Epithelial cell of prostate (primary cell): ENCODE measurements around the gene MYH14.

Source experiments
- DNase-seq: peaks from one replicate; pipeline ENCODE4 v3.0.0-alpha.2; 2011; ENCODE audit warnings: low read depth, low spot score
- H3K27ac ChIP-seq: fragments of 450-650 bp; 2 replicates; pipeline ENCODE4 v1.5.1; 2017; ENCODE audit warnings: mild to moderate bottlenecking

The MYH14 gene

DNA sequence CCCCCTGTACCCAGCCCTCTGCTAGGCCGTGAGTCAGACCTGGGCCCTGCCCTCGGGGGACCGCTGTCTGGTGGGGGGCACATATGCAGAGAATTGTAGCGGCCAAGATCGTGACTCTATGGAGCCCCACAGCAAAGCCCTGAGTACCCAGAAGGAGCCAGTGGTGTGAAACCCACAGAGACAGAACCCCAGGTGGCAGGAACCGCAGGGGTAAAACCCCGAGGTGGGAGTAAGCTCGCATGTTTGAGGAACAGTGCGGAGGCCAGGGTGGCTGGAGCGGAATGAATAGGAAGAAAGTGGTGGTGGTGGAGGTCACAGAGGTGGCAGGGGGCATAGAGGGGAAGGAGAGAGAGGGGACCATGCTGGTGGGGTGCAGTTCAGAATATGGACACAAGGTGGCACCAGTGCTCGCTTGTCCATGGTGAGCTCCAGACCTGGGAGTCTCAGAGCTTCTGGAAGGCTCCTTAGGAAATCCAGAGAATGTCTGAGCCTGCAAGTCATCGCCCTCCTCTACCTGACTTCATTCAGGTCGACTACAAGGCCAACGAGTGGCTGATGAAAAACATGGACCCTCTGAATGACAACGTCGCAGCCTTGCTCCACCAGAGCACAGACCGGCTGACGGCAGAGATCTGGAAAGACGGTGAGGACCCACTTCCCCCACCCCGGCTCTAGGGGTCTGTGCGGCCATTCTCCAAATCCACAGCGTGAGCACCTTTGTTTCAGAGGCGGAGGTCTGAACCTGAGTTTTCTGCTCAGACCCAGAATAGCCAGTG, 48.9 kb downstream of the MYH14 start:
- no peak for DNase-seq
- no peak overlapping the region for H3K27ac ChIP-seq

DNA sequence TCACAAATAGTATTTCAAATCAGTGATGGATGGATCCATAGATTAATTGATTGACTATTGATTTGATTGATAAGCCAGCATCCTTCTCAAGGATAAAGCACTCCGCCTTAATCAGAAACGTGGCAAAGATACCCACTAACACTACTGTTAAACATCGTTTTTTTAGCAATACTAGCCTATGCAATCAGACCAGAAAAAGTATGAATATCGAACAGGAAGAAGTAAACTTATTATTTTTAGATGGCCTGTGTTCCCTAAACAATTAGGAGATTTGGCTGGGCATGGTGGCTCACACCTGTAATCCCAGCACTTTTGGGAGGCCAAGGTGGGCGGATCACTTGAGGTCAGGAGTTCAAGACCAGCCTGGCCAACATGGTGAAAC, 49.5 kb downstream of the MYH14 start:
- no peak for DNase-seq
- no peak overlapping the region for H3K27ac ChIP-seq

DNA sequence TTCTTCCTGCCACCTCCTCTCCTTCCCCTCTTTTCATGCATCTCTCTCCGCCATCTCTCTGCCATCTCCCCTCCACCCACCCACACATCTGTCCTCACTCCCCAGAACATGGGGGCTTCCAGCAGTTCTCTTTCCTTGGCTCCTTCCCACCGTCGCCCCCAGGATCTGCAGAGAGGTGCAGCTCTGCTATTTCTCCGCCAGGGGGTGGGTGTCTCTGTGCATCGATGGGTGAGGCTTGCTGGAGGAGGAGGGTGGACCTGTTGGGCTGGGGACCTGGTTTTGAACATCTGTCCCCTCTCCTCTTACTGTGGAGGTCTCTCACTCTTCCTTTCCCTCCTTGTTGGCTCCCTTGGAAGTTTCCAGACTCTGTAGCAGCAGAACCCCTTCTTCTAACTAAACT, 51.7 kb downstream of the MYH14 start:
- DNase-seq = no peak
- H3K27ac ChIP-seq = no peak overlapping the region

DNA sequence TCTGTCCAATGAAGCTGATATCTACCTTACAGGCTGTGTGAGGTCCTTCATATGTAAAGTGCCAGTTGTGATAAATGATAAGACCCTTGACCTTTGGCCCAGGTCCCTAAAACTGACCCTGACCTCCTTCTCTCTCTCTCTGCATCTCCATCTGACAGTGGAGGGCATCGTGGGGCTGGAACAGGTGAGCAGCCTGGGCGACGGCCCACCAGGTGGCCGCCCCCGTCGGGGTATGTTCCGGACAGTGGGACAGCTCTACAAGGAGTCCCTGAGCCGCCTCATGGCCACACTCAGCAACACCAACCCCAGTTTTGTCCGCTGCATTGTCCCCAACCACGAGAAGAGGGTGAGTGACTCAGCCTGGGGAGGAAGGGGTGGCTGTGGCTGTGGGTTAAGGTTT, 53.7 kb downstream of the MYH14 start:
- H3K27ac ChIP-seq = no peak overlapping the region
- no peak for DNase-seq

DNA sequence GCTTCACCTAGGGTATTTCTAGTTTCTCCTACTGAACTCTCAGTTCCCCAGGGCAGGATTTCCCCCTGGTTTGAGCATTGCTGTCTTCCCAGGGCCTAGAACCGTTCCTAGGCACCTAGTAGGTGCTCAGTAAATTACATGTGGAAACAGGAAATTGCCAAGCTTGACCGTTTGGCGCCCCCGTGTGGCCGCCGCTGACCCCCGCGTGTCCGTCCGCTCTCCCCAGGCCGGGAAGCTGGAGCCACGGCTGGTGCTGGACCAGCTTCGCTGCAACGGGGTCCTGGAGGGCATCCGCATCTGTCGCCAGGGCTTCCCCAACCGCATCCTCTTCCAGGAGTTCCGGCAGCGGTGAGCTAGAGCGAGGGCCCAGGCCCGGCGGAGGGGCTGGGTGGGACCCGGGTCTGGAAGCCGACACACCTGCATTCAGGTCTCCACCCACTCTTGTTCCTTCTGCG, 55.5 kb downstream of the MYH14 start:
- no peak for DNase-seq
- no peak overlapping the region for H3K27ac ChIP-seq

DNA sequence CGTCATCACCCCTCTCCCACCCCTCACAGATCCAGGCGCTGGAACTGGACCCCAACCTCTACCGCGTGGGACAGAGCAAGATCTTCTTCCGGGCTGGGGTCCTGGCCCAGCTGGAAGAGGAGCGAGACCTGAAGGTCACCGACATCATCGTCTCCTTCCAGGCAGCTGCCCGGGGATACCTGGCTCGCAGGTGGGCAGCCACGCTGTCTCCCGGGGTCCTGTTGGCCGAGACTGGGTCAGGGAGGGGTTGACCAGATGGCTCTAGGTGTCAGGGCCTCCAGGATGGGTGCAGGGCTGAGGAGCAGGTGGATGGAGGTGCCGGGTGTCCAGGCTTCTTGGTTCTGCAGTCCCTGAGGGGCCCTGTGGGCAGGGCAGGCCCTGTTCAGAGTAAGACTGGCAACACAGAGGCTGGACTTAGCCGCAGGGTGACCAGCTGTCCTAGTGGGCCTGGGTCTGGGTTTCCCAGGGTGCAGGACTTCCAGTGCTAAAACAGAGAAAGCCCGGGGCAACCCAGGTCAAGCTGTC, 58.1 kb downstream of the MYH14 start:
- no peak for DNase-seq
- H3K27ac ChIP-seq = no peak overlapping the region

DNA sequence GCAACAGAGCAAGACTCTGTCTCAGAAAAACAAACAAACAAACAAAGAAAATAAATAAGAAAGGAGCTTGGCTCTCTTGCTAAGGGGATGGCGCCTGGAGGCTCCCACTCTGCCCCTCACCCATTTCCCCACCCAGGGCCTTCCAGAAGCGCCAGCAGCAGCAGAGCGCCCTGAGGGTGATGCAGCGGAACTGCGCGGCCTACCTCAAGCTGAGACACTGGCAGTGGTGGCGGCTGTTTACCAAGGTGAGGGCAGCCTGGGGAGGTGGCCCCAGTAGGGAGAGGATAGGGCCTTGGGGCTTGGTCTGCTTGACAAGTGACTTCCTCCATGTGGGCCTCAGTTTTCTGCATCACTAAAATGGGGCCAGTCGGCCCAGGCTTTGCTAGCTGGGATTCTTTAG, 59.8 kb downstream of the MYH14 start:
- DNase-seq = no peak
- H3K27ac ChIP-seq = no peak overlapping the region

DNA sequence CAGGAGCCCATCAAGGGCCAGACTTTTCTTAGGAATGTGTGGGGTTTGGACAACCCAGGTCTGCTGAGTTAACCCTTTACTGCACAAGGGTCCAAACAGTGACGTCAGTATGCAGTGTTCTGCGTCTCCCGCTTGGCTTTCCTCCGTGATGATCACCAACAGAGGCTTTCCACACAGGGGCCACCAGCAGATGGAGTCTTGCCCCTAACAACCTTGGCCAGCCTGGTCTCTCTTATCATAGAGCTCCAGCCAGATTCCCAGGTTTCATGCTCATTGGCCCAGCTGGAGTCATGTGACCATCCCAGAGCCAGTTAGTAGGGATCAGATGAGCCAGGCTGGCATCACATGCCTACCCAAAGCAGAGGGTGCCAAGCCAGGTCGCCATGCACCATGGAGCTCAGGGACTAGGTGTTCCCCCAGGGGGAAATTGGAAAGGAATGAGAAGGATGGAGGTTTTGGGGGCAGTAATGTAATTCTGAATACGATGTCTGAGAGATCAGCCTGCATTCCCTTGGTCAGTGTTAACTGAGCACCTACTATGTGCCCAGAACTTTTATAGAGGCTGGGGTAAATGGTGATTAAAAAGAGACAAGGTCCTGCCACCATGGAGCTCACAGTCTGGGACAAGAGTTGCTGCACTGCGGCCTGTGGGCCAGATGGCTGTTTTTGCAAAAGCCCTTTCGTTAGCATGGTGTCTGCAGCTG, 61.2 kb downstream of the MYH14 start:
- no peak for DNase-seq
- no peak overlapping the region for H3K27ac ChIP-seq

DNA sequence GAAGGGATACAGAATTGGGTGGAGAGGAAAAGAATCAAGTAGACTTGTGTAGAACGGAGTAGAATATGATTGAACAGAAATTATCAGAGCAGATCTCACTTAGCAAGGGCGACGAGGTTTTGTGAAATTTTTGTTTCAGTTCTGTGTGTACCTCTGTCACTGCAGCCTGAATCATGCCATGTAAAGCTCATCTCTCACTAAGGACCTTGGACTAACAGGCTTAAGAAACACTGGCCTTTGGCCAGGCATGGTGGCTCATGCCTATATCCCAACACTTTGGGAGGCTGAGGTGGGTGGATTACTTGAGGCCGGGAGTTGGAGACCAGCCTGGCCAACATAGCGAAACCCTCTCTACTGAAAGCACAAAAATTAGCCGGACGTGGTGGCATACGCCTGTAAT, 62.6 kb downstream of the MYH14 start:
- no peak for DNase-seq
- no peak overlapping the region for H3K27ac ChIP-seq

DNA sequence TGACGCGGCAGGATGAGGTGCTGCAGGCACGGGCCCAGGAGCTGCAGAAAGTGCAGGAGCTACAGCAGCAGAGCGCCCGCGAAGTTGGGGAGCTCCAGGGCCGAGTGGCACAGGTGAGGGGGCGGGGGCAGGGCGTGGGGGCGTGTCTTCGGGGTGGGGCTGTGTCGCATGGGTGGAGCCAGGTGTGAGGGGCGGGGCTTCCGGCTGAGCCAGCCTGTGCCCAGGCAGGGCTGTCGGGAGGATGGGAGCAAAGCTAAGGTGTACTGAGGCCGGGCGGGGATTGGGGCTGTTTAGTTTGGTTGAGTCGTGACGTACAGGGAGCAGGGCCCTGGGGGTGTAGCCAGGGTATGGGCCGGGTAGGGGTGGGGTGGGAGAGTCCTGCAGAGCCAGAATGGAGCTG, 63.5 kb downstream of the MYH14 start:
- DNase-seq = no peak
- H3K27ac ChIP-seq = no peak overlapping the region

DNA sequence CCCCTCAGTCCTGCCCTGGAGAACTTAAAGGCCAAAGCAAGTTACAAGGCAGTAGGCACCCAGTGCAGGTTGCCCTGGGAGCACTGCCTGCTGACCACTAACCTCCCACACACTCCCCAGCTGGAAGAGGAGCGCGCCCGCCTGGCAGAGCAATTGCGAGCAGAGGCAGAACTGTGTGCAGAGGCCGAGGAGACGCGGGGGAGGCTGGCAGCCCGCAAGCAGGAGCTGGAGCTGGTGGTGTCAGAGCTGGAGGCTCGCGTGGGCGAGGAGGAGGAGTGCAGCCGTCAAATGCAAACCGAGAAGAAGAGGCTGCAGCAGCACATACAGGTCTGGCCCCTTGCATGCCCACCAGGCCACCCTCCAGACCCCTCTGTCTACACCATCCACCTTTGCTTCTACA, 64.6 kb downstream of the MYH14 start:
- H3K27ac ChIP-seq = no peak overlapping the region
- DNase-seq = no peak

DNA sequence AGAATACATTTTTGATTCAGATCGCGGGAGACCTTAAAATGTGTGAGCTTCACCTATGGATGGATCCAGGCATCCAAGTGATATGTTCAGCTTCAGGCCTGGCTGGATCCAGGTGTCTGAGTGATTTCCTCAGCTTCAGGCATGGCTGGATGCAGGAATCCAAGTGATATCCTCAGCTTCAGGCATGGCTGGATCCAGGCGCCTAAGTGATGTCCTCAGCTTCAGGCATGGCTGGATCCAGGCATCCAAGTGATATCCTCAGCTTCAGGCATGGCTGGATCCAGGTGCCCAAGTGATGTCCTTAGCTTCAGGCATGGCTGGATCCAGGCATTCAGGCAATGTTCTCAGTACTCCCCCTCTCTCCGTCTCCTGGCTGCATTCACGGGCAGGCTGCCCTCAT, 65.1 kb downstream of the MYH14 start:
- no peak for DNase-seq

DNA sequence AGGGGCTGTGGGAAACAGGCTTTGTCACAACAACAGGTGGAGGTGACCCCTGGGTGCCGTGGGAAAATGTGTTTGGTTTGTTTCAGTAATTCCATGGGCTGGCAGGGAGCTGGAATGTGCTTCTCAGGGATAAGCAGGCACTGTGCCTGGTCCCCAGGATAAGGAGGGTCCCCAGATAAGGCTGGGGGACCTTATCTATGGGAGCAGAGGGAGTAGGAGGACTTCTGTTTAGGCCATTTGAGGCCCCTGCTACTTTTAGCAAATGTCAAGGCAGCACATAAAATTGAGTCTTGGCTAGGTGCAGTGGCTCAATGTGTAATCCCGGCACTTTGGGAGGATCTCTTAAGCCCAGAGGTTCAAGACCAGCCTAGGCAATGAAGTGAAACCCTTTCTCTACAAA, 66.2 kb downstream of the MYH14 start:
- no peak overlapping the region for H3K27ac ChIP-seq
- no peak for DNase-seq

More for the DNA sequence above, 65.1 kb downstream of the MYH14 start:
- no peak overlapping the region for H3K27ac ChIP-seq

DNA sequence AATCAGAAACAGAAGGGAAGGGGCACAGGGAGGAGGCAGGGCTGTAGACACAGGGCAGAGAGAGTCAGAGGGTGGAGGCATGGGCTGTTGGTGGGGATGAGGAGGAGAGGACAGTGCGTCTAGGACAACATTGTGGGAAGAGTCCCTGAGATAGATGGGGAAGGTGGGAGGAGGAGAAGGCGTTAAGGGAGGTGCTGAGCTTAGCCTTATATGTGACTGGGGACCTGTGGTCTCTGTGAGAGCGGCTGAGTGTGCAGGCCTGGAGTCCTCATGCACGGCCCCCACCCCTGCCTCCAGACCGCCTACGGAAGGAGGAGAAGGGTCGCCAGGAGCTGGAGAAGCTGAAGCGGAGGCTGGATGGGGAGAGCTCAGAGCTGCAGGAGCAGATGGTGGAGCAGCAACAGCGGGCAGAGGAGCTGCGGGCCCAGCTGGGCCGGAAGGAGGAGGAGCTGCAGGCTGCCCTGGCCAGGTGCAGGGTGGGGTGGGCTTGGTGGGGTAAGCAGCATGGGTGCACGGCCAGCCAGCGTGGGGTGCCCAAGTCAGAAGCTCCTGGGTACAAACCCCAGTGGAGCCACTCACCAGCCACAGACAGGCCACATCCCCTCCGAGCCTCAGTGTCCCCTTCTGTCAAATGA, 69.0 kb downstream of the MYH14 start:
- no peak overlapping the region for H3K27ac ChIP-seq
- DNase-seq = no peak

DNA sequence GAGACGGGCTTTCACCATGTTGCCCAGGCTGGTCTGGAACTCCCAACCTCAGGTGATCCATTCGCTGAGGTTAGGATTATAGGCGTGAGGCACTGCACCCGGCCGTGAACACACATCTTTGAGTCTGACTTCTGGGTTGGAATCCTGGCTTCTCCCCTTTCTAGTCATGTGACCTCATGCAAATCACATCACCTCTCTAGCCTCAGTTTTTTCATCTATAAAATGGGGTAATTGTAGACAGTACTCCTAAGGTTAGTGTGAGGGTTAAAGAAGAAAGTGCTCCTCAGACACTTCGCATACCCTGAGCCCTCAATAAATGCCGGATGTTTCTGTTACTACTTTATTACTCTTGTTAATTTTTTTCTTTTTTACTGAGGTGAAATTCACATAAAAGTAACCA, 70.4 kb downstream of the MYH14 start:
- no peak for DNase-seq
- no peak overlapping the region for H3K27ac ChIP-seq

DNA sequence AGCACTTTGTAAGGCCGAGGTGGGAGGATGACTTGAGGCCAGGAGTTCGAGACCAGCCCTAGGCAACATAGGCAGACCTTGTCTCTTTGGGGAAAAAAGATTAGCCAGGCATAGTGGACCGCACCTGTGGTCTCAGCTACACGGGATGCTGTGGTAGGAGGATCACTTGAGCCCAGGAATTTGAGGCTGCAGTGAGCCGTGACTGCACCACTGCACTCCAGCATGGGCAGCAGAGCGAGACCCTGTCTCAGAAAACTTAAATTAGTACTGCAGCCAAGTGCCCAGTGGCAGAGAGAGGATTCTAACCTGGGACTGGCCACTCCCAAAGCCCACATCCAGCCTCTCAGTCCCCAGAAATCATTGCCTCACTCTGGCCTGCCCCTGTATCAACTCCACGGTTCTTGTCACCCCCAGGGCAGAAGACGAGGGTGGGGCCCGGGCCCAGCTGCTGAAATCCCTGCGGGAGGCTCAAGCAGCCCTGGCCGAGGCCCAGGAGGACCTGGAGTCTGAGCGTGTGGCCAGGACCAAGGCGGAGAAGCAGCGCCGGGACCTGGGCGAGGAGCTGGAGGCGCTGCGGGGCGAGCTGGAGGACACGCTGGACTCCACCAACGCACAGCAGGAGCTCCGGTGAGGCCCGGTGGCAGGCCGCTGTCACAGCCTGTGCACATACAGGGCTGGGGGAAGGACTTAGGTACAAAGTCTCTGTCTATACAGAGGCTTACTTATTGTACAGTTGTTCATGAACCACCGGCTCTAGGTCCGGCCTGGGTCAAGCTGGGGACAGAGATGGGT, 72.4 kb downstream of the MYH14 start:
- H3K27ac ChIP-seq = no peak overlapping the region
- no peak for DNase-seq

DNA sequence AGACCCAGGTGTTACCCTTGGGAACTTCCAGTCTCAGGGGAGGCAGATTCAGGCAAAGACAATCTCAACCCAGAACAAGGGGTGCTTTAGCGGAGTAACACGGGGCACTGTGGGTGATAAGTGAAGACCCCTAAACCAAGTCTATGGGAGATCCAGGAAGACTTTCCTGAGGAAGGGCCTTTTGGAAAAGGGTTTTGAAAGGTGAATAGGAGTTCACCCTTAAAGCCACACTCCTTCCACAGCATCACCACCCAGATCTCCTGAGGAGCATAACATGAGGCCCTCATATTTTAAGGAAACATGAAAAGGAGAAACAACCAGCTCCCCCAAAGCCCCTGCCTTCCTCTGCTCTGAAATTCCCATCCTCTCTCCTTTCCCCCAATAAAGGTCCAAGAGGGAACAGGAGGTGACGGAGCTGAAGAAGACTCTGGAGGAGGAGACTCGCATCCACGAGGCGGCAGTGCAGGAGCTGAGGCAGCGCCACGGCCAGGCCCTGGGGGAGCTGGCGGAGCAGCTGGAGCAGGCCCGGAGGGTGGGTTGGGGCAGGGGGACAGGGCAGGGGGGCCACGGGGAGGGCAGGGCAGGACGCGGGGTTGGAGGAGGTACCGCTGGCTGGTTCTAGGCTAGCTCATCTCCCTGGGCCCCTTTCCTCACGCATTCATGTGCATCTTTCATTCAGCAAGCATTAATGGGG, 73.1 kb downstream of the MYH14 start:
- H3K27ac ChIP-seq = no peak overlapping the region
- no peak for DNase-seq

DNA sequence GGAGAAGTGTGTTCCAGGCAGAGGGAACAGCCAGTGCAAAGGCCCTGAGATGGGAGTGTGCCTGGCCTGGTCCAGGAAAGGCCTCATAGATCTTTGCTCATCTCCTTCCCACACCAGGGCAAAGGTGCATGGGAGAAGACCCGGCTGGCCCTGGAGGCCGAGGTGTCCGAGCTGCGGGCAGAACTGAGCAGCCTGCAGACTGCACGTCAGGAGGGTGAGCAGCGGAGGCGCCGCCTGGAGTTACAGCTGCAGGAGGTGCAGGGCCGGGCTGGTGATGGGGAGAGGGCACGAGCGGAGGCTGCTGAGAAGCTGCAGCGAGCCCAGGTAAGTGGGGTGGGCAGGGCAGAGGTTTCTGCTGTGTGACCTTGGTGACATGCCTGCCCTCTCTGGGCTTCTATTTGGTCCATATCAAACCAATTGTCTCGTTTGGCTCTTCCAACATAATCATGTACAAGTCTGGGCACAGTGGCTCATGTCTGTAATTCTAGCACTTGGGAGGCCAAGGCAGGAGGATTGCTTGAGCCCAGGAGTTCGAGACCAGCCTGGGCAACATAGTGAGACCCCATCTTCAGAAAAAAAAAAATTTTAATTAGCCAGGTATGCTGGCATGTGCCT, 74.7 kb downstream of the MYH14 start:
- no peak overlapping the region for H3K27ac ChIP-seq
- DNase-seq = no peak

DNA sequence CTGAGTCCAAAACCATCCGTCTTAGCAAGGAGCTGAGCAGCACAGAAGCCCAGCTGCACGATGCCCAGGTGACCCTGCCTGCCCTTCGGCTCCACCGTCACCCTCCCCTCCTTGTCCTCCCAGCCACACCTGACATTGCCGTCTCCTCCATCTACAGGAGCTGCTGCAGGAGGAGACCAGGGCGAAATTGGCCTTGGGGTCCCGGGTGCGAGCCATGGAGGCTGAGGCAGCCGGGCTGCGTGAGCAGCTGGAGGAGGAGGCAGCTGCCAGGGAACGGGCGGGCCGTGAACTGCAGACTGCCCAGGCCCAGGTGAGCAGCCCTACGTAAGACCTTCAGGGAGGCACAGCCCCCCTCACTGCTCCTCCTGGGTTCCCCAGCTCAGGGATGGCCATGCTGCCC, 76.7 kb downstream of the MYH14 start:
- no peak for DNase-seq
- H3K27ac ChIP-seq = no peak overlapping the region
